HG03457 (cell line): ENCODE measurements around the gene P2RY11.

Experiments used
- ATAC-seq: cut with Tn5 transposase; IDR thresholded peaks from one replicate; pipeline ENCODE4 v1.9.1; 2021; ENCODE audit warnings: moderate number of reproducible peaks; ENCODE audit not compliant: unreplicated experiment

P2RY11 gene

GRCh38 chr19:10111405-10111811 lies at the start of gene P2RY11:
P2RY11 (plus strand) TSS chr19:10111693; CDS start chr19:10111722, 29 bp downstream.
- no peak for ATAC-seq

GRCh38 chr19:10061717-10062310 lies 49.7 kb upstream of the P2RY11 start:
- ATAC-seq: no peak

- no peak for ATAC-seq
These were observed 43.3 kb upstream of the P2RY11 start for GRCh38 chr19:10068205-10068604.

- ATAC-seq: no peak
These were observed 42.4 kb upstream of the P2RY11 start for GRCh38 chr19:10069046-10069445.

- no peak for ATAC-seq
These were observed 40.6 kb upstream of the P2RY11 start for GRCh38 chr19:10070730-10071446.

GRCh38 chr19:10074153-10074552 lies 37.3 kb upstream of the P2RY11 start:
- ATAC-seq: no peak

- no peak for ATAC-seq
These were observed 35.0 kb upstream of the P2RY11 start for GRCh38 chr19:10076535-10076934.

GRCh38 chr19:10078329-10078728 lies 33.2 kb upstream of the P2RY11 start:
- no peak for ATAC-seq

GRCh38 chr19:10079031-10079453 lies 32.5 kb upstream of the P2RY11 start:
- ATAC-seq: no peak

- no peak for ATAC-seq
These were observed 27.6 kb upstream of the P2RY11 start for GRCh38 chr19:10083911-10084310.

GRCh38 chr19:10084803-10085202 lies 26.7 kb upstream of the P2RY11 start:
- no peak for ATAC-seq

- no peak for ATAC-seq
These were observed 25.6 kb upstream of the P2RY11 start, which contains the start of gene SHFL for GRCh38 chr19:10085641-10086590. SHFL (plus strand) TSS chr19:10086317; CDS start chr19:10086428, 111 bp downstream.

GRCh38 chr19:10086591-10087192 lies 24.8 kb upstream of the P2RY11 start:
- ATAC-seq: no peak

- no peak for ATAC-seq
These were observed 24.0 kb upstream of the P2RY11 start for GRCh38 chr19:10087296-10088061.

- no peak for ATAC-seq
These were observed 22.4 kb upstream of the P2RY11 start for GRCh38 chr19:10088949-10089554.

GRCh38 chr19:10089801-10090375 lies 21.6 kb upstream of the P2RY11 start:
- ATAC-seq: no peak

- ATAC-seq: no peak
These were observed 20.2 kb upstream of the P2RY11 start for GRCh38 chr19:10091370-10091687.

GRCh38 chr19:10091895-10092641 lies 19.4 kb upstream of the P2RY11 start:
- ATAC-seq: no peak
